HG03354 (cell line): ENCODE results near the gene GFPT1.

Source experiments
- ATAC-seq: cut with Tn5 transposase; IDR thresholded peaks from one replicate; pipeline ENCODE4 v1.9.1; 2021; ENCODE audit warnings: mild to moderate bottlenecking; ENCODE audit not compliant: unreplicated experiment, poor library complexity, severe bottlenecking

GFPT1 gene

DNA sequence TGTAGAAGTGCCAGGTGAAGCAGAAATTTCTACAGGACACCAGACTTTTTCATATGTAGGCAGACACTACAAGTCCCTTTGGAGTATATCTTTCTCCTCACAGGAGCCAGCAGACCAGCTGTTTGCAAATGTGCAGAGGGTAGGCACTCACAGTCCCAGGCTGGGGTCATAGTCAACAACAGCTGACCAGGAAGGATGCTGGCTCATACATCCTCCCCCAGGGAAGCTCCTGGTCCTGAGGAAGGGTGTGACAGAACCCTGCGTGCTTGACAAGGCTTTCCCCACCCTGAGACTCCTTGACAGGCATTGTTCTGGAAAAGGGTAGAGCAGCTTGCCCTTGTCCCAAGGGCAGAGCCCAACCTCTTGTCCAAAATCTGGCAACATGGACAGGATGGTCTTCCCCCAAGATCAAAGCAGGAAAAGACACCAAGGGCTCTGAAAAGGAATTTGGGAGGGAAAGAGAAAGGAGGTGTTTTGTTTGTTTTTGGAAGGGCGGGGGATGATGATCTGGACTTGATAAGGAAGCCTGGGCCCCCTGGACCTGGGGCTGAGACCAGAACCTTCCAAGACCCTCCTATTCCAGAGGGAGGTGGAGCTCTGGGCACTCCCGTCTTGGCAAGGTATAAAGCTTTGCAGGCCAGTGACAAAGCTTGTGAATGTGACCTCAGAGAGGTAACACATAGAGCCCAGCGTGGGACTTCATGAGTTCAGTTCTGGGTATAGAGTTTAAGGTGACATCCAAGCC, 87.1 kb downstream of the GFPT1 start:
- no peak for ATAC-seq

DNA sequence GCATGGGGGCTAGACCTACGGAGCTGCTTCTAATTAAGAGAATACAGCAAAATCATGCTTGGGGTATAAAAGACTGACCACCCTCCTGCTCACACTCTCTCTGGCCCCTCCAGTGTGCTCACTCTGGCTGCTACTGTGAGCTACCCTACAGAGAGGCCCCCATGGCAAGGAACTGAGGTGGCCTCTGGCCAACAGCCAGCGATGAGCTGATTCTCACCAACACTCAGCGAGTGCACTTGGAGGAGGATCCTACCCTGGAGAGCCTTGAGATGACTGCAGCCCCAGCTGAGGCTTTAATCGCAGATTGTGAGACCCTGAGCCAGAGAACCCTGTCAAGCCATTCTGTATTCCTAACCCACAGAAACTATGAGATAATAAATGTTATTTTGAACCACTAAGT, 88.2 kb downstream of the GFPT1 start:
- no peak for ATAC-seq

DNA sequence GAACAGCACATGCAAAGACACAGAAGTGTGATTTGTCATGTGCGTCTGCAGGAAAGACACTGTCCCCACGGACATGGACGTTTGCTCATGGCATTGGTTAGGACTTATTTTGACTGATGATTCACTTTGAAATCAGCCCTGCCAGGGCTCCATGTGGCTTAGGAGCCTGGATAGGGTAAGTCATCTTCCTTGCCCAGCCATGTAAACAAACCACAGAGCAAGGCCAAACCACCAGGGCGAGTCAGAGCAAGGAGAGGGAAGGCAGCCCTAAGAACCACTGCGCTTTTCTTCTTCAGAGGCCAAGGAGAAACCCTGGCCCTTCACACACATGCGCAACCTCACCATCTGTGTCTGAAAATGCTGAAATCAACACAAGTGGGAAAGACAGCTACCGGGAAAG, 88.8 kb downstream of the GFPT1 start:
- no peak for ATAC-seq

DNA sequence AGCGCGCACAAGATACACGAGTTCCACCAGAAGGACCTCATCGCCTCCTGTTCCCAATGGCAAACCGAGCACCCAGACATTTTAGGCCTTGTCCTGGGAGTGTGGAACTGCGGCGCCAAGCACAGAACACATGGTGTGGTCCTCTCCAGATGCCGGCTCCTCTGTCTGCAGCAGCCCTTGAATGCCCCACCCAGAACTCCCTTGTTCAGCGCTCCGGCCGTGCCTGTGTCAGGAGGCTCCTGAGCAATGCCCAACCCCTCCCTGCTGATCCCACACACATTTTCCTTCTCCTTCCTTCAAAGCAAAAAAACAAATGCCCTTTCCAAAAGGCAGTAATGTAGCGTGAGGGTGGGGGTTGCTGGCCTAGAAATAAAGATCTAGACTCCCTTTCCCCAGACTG, 89.8 kb downstream of the GFPT1 start:
- ATAC-seq = no peak

DNA sequence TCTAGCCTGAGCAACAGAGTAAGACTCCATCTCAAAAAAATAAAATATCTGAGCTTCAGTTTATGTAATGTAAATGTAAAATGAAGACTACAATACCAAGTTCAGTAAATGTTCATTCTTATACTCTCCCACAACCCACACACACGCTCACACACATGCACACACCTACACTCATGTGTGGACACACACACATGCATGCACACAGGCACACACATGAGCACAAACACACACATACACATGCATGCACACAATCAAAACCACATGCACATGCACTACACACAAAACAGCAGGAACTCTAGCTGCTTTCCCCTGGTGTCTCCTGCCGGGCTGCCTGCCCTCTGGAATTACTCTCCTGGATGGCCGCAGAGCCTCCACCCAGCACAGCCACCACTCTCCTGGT, 90.6 kb downstream of the GFPT1 start:
- ATAC-seq = no peak

DNA sequence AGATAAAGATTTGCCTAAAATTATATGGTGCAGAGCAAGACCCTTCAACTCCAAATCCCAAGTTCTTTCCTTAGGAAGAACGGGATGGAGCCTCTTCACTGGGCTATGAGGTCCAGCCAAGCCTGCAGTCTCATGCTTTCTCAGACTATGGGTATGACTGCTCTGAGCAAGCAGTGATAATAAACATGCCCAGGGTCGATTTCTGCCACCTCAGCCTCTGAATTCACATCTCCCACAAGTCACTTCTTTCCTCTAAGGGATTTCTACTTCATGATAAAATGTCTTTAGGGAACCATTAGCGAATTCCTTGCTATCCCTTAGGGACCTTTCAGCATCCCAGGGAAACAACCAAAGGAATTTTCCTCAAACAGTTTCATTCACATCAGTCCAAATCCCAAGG, 94.8 kb downstream of the GFPT1 start:
- ATAC-seq = no peak

DNA sequence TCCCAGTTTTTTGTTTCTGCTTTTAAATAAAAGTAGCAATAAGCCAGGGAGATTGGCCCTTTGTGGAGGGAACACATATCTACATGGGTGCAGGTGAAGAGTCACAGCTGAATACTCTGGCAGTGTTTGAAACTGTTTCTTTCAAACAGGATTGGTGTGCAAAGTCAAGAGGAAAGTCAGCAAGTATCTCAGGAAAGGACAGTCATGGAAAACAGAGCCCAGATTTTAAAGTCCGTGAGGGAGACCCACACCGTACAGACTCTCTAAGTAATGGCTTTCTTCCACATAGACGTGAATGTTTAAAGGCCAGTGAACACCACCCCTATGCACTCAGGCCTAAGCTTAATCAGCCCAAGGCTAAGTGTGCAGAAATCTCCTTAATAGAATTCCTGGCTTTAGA, 95.3 kb downstream of the GFPT1 start:
- ATAC-seq = no peak

DNA sequence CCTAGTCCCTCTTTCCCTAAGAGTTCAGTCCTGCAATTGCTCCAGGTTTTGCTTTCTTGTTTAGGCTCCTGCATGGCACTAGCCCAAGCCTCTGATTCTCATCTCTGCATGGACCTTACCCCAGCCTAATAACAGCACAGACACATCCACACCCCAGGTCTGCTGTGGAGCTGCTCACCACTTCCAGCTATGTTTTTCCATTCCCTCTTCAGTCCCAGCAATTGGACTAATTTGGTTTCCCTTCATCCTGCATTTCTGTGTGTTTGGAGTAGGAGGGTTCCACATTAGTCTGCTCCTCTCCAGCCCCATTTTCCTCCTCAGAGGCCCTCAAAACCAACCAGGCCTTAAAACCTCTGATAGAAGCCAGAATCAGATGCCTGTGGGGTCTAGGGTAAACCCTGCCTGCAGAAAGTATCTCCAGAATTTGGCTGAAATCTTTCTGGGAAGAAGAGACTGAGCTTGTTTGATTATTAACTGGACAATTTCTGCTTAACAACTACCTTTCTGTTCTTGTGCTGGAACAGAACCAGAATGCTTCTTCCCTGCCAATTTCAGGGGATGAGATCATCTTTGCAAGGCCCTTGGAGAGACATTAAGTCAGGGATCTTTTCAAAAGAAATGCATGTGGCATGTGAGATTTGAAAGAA, 95.9 kb downstream of the GFPT1 start:
- ATAC-seq = no peak

DNA sequence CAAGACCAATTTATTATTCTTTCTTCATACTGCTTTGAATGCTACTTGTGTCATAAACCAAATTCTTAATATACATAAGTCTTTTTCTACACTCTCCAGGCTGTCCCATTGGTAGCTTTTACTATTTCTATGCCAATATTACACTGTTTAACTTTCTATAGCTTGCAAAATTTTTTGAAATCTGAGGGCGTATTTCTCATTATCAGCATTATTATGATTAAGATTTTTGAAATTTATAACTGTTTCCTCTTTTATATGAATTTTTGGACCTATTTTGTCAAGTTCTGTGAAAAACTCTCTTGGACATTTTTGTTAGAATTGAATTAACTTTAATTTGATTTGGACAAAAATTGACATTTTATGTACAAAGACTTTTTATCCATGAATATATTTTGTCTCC, 98.6 kb downstream of the GFPT1 start:
- no peak for ATAC-seq

DNA sequence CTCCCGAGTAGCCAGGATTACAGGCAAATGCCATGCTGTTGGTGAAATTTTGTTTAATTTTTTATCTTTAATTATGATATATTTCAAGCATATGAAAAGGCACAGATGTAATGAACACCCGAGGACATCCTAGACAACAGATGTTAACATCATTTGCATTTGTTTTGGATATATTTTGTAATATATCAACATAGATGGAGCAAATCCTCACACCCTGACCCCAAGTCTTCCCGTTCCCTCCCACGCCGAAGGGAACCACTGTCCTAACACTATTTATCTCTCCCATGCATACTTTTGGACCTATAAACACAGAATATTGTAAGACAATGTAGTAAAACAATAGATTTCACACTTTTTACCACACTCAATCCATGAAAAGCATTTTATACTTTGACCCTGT, 99.5 kb downstream of the GFPT1 start:
- ATAC-seq = no peak

DNA sequence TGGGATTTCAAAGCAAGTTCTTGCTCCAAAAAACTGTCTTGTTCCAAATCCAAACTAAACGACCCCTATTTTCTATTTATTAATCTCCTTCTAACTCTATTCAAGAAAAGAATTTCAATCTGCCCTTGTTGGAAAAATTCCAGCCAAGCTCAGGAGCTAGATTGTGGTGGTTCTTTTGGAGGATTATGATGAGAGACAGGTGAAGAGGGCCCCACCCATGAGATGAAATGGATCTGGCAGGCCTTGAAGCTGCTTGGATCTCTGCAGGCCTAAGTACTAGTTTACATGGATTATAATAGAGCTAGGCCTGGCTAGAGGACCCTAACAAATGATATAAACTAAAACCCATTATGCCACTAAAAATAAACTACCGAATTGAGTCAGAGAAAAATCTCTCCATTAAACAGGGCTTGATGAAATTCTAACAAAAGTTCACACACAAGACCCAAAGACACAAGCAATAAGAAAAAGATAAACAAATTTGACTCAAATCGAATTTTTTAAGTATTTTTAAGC, 101.6 kb downstream of the GFPT1 start:
- no peak for ATAC-seq

DNA sequence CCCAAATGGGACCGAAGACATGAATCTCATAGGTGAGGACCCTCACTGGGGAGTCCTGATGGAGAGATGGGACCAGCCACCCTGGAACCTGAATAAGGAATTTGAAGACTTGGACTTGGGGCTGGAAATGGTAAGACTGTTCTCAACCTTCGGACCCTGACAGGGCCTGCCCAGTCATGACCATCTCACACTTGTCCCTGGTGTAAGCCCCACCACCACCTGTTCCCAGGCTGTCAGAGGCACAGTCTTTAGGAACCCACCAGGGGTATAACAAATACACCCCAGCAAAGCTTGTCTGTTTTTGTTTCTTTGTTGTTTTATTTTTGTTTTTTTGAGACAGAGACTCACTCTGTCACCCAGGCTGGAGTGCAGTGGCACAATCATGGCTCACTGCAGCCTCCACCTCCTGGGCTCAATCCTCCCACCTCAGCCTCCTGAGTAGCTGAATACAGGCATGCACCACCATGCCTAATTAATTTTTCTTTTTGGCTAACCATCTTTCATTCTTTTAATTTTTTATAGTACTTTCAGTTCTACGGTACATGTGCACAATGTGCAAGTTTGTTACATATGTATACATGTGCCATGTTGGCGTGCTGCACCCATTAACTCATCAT, 106.1 kb downstream of the GFPT1 start:
- no peak for ATAC-seq

DNA sequence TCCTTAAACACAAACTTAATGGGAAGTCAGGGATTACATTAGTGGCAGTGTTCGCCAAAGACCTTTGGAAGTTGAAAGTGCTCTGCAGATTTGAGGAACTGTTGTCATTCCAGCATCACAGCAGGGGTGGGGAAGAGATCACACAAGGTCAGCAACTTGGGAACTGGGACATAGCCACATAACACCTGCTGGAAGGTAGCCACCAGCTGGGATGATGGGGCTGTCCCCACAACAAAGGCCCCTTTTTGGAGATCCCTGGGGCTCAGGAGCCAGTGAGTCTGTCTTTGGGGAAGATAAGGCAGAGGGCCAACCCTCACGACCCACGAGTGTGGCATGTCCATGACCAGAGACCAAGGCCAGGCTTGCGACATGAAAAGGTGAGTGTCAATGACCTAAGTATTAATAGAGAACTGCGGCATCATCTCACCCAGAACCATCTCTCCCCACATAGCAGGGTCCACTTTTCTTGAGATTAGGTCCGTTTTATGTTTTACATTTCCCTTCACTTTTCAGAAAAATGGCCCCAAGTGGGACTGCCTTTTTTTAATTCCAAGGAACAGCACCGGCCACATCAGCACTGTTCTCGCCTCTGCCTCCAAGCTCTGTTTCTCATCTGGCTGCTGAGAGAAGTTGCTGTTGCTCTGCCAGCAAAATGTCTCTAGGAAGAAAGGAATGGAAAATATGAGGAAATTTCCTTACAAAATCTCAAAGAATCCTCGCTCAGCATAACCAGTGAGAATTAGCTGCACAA, 106.9 kb downstream of the GFPT1 start:
- no peak for ATAC-seq

DNA sequence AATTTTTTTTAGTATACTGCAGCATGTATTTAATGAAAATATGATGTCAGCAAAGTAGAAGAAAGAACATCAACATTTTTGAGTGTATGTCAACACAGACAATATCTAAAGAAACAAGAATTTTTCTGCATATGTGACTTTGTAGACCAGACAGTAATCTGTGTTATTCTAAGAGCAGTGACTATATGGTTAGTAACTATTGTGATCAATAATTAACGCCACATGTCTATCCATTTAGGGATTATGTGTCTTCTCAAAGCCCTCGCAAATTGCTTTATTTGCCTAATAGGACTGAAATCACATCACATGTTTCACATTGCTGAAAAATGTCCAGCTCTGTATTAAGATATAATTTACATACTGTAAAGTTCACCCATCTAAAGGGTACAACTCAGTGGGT, 107.8 kb downstream of the GFPT1 start:
- no peak for ATAC-seq

DNA sequence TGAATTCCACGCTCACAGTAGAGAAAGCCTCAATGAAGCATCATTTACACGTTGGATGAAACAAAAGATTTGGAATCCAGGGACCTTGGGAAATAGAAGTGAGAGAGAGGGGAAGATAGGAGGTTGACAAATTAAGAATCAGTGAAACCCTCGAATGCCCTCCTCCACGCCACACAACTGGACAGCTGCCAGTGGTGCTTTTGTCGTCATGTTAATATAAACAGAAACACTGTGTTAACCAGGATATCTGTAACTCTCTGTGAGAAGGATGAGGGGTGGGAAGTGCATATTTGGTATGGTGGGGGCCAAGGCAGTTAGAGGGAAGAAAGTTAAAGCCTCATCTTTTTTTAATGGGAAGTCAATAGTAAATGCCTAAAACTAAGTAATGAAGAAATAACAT, 108.7 kb downstream of the GFPT1 start:
- ATAC-seq = no peak

DNA sequence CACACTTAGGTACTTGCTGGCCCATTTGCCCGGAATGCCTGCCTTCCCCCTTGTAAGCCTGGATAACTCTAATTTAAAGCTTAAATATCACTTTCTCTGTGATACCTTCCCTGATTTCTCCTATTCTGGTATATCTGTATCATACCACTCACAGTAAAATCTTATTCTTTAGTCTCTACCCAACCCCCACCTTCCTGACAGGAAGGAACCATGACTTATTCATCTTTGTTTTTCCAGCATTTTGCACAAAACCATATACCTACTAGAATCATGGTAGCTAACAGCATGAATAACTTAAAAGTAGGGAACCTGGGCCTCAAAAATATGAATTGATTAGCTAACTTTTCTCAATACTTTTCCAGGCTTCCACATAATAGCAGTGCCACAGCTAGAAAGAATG, 111.5 kb downstream of the GFPT1 start:
- ATAC-seq = no peak

DNA sequence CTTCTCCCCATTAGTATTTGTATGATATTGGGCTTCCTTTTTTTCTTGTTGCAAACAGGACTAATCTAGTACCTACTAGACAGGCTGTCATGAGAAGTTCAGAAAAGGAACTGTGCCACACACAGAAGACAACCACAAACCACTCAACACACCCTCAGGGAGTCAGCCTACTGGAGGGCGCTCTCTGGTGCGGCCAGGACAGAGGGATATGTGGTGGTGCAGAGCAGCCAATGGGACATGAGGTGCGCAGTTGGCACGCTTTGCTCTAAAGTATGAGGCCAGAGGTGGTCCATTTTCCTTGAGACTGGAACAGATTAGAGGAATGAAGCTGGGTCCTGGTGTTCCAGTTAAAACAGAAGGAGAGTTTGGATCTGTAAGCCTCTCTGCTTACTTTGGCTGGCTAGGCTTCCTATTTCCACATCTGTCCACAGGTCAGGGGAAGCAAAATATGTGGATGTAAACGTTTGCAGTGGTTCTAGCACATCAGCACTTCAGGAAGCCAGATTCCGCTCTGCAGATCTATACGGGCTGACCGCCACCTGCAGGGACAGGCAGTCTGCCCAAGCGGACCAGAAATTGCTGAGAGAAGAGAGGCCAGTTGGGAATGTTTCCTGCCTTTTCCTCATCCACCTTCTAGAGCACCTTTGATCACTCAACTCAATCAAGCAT, 114.1 kb downstream of the GFPT1 start:
- no peak for ATAC-seq

DNA sequence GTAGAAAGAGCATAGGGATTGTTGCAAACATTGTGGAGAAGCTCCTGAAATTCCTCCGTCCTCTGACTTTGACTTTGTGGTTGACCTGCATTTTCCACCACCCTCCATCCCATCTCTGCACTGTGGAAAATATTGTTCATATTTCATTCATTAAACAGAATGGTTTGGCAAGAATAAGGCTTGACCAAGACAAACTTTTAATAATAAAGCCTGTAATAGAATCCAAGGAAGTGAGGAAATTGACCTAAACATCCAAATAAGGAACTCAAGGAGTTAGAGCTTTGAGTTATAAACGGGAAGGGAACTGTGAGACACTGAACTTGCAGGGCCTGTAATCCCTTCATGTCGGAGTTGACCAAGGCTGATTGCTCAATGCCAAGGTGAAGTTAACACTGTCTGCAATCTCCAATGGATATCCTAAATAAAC, 115.2 kb downstream of the GFPT1 start:
- ATAC-seq = no peak
